K562 (cell line): ENCODE results near the gene CTH. TPM values are rescaled to one million over a fixed set of nuclear protein-coding genes. Genes with fewer than 3 reads are reported as not detected.

Experiments used
- ATAC-seq: fragments of 200-7000 bp; cut with Tn5 transposase; 3 replicates; pipeline ENCODE4 v1.9.1; 2020; ENCODE audit warnings: moderate library complexity
- BruUV-seq: library from RNA; stranded (reverse); fragments of 400-500 nt; replicated peaks from 2 replicates; lab custom pipeline; 2021; lab: Mats Ljungman, UMichigan
- CTCF ChIA-PET: fragments of 300-600 bp; formaldehyde crosslinking; extraction: SDS; loops from one replicate; lab custom pipeline; 2021; ENCODE audit warnings: low intra/inter-chr PET ratio; lab: Yijun Ruan, JAX
- POLR2A ChIA-PET: fragments of 300-600, 350-650 bp; sonication (Branson Sonifier 250); formaldehyde crosslinking; extraction: SDS; loops from one replicate; lab custom pipeline; 2021; ENCODE audit warnings: antibody characterized with exemption, inconsistent platforms; lab: Yijun Ruan, JAX
- DNase-seq, 4 experiments: peaks; one replicate each; pipeline versions ENCODE4 v3.0.0 to v3.0.0-alpha.2; 2011 to 2018; ENCODE audit warnings: low spot score in 3 of 4, mixed read lengths in 3 of 4; ENCODE audit errors: extremely low read depth in 1 of 4
- FAIRE-seq: peaks from 2 replicates; lab custom pipeline; 2011; peaks lifted over from hg19 to GRCh38; lab: Jason Lieb, UNC
- H2AFZ ChIP-seq: 2 replicates; pipeline ENCODE4 v1.6.0; 2011; ENCODE audit warnings: low read depth, low read length, control low read depth, inconsistent platforms
- H3K27ac ChIP-seq: fragments of 200-600 bp; 3 replicates; pipeline ENCODE4 v1.8.0; 2011; ENCODE audit warnings: low read depth, mild to moderate bottlenecking, control low read depth, inconsistent platforms, low read length, moderate library complexity, mixed read lengths; ENCODE audit errors: extremely low read depth
- H3K27me3 ChIP-seq, 2 experiments: fragments of 300-600 bp in 1 of 2; 2 replicates in 1 of 2; 3 replicates in 1 of 2; pipeline versions ENCODE4 v1.6.0 to v1.8.0; 2011; ENCODE audit warnings: inconsistent platforms in 2 of 2, low read length in 2 of 2, mild to moderate bottlenecking in 1 of 2, mixed read lengths in 1 of 2, moderate library complexity in 1 of 2; ENCODE audit not compliant: control insufficient read depth in 2 of 2, insufficient read depth in 2 of 2
- H3K36me3 ChIP-seq: fragments of 300-600 bp; 3 replicates; pipeline ENCODE4 v1.8.0; 2011; ENCODE audit warnings: mild to moderate bottlenecking, low read length, inconsistent platforms; ENCODE audit not compliant: control insufficient read depth, insufficient read depth
- H3K4me1 ChIP-seq, 2 experiments: fragments of 200-600 bp in 1 of 2; replicated peaks in 1 of 2; 2 replicates in 1 of 2; 3 replicates in 1 of 2; pipeline versions ENCODE4 v1.5.1 to v1.8.0; 2011; ENCODE audit warnings: inconsistent platforms in 2 of 2, low read length in 2 of 2, mild to moderate bottlenecking in 1 of 2, mixed read lengths in 1 of 2, moderate library complexity in 1 of 2; ENCODE audit not compliant: control insufficient read depth in 2 of 2, insufficient read depth in 2 of 2
- H3K4me2 ChIP-seq: 2 replicates; pipeline ENCODE4 v1.6.1; 2011; ENCODE audit warnings: low read length, control low read depth, inconsistent platforms, mixed read lengths; ENCODE audit not compliant: insufficient read depth
- H3K4me3 ChIP-seq: fragments of 200-600 bp; sonication (generic), shearing (Covaris generic); 2 replicates; pipeline ENCODE4 v1.5.1; 2016; ENCODE audit warnings: control low read depth, inconsistent platforms
- H3K79me2 ChIP-seq: fragments of 200-600 bp; 3 replicates; pipeline ENCODE4 v1.8.0; 2011; ENCODE audit warnings: low read length, inconsistent platforms; ENCODE audit not compliant: control insufficient read depth, insufficient read depth
- H3K9ac ChIP-seq, 2 experiments: 2 replicates each; pipeline versions ENCODE4 v1.6.0 to v1.6.1; 2011; ENCODE audit warnings: low read depth in 2 of 2, low read length in 2 of 2, control low read depth in 1 of 2, inconsistent platforms in 1 of 2, mild to moderate bottlenecking in 1 of 2, mixed read lengths in 1 of 2; ENCODE audit not compliant: insufficient read depth in 1 of 2
- H3K9me1 ChIP-seq: one replicate; pipeline ENCODE4 v1.6.0; 2011; ENCODE audit warnings: inconsistent platforms, mild to moderate bottlenecking, low read length, moderate library complexity; ENCODE audit not compliant: control insufficient read depth, insufficient read depth
- H3K9me3 ChIP-seq: replicated peaks from 2 replicates; pipeline ENCODE4 v1.5.1; 2011; ENCODE audit warnings: low read depth, low read length, inconsistent platforms; ENCODE audit not compliant: control insufficient read depth, insufficient read depth
- H4K20me1 ChIP-seq: replicated peaks from 2 replicates; pipeline ENCODE4 v1.6.1; 2011; ENCODE audit warnings: low read length, inconsistent platforms, mixed read lengths; ENCODE audit not compliant: control insufficient read depth, insufficient read depth
- ATF1 ChIP-seq, 2 experiments: fragments of 450-650 bp in 1 of 2; IDR thresholded peaks; 2 replicates each; pipeline ENCODE4 v1.6.1; 2016; ENCODE audit warnings: missing compliant biosample characterization in 1 of 2, missing genetic modification characterization in 1 of 2
- BCOR ChIP-seq: fragments of 450-650 bp; IDR thresholded peaks from 2 replicates; pipeline ENCODE4 v1.6.1; 2016
- CAMTA2 ChIP-seq: fragments of 250-450 bp; sonication (Bioruptor Pico); conservative IDR thresholded peaks from 2 replicates; pipeline ENCODE4 v1.5.1; 2022
- KAT2B ChIP-seq: IDR thresholded peaks from one replicate; pipeline ENCODE4 v1.6.1; 2012; ENCODE audit warnings: low read depth, mild to moderate bottlenecking, control low read depth, inconsistent platforms, low read length, moderate library complexity
- SAFB ChIP-seq: fragments of 200-400 bp; formaldehyde crosslinking; IDR thresholded peaks from 2 replicates; pipeline ENCODE4 v1.6.1; 2017; ENCODE audit warnings: low read depth, low read length, borderline replicate concordance
- SRF ChIP-seq, 2 experiments: fragments of 250-450, 450-650 bp in 1 of 2; sonication (Bioruptor Pico) in 1 of 2; sonication (generic) in 1 of 2; formaldehyde crosslinking; IDR thresholded peaks; 2 replicates each; pipeline versions ENCODE4 v1.5.0 to v1.5.1; 2020 to 2022; ENCODE audit warnings: mild to moderate bottlenecking in 1 of 2, missing genetic modification reagents in 1 of 2
- ZC3H8 ChIP-seq: fragments of 450-650 bp; IDR thresholded peaks from 2 replicates; pipeline ENCODE4 v1.6.1; 2017
- ZNF212 ChIP-seq: fragments of 450-650 bp; formaldehyde crosslinking; IDR thresholded peaks from 2 replicates; pipeline ENCODE4 v1.4.0; 2020; ENCODE audit warnings: mild to moderate bottlenecking
- ZNF23 ChIP-seq: fragments of 250-450 bp; sonication (Bioruptor Pico); IDR thresholded peaks from 2 replicates; pipeline ENCODE4 v1.4.0; 2020; ENCODE audit warnings: mild to moderate bottlenecking
- ZNF785 ChIP-seq: fragments of 250-450 bp; sonication (Bioruptor Pico); IDR thresholded peaks from 2 replicates; pipeline ENCODE4 v1.4.0; 2020; ENCODE audit warnings: mild to moderate bottlenecking
- ZNF79 ChIP-seq: fragments of 250-450 bp; sonication (Bioruptor Pico); IDR thresholded peaks from 2 replicates; pipeline ENCODE4 v1.4.0; 2020; ENCODE audit warnings: low read depth, mild to moderate bottlenecking, moderate library complexity
- WGBS: fragments of 100-300 bp; shearing (Covaris generic); methylation state at CpG from one replicate; pipeline ENCODE4 v1.1.6; 2016; ENCODE audit warnings: low coverage, mixed read lengths; ENCODE audit not compliant: insufficient coverage; ENCODE audit errors: missing lambda C conversion rate; 5-methylcytosine and 5-hydroxymethylcytosine counted together
- in situ Hi-C: fragments of 300-500 bp; cut with MboI; formaldehyde crosslinking; loops from 4 replicates; pipeline ENCODE4 v1.15.0; 2018; ENCODE audit warnings: inconsistent platforms, mixed read lengths
- intact Hi-C: fragments of 100-400 bp; cut with micrococcal nuclease; formaldehyde crosslinking; loops from 2 replicates; pipeline ENCODE4 v1.14.2; 2022
- polyA plus RNA-seq, 8 experiments: library from polyadenylated mRNA; depleted of rRNA in 4 of 8; stranded (reverse) in 5 of 8; unstranded in 3 of 8; fragments of >200 nt; fragmentation: Nextera tagmentation in 2 of 8; fragmentation: Illumina TruSeq in 1 of 8; extraction: Ambion mirVana in 2 of 8; extraction: Trizol in 1 of 8; gene quantifications; 2 replicates each; pipeline versions ENCODE4 v1.2.1 to v1.2.3, GENCODE V29; 2011 to 2014; ENCODE audit warnings: inconsistent platforms in 1 of 8, missing spikeins in 1 of 8
- total RNA-seq, 7 experiments: library from RNA; depleted of rRNA in 6 of 7; stranded (reverse); fragments of >200 nt in 6 of 7; fragmentation: Illumina TruSeq in 2 of 7; extraction: Trizol in 2 of 7; gene quantifications; 2 replicates each; pipeline versions ENCODE4 v1.2.1 to v1.2.3, GENCODE V29; 2011 to 2021; ENCODE audit warnings: low replicate concordance in 1 of 7
- TF ChIP-seq, protein P1 (sequence below): fragments of 200-800 bp; sonication (Bioruptor generic); IDR thresholded peaks from 2 replicates; pipeline ENCODE4 v1.6.1; 2016; ENCODE audit warnings: missing genetic modification characterization, missing compliant biosample characterization

The CTH gene
- total and polyA plus RNA-seq, 9 of the 15 experiments (the other 6 are each of a cell fraction or from before 2014, with no cell fraction given): 8.0 to 54.4 (median 30.9) TPM

DNA sequence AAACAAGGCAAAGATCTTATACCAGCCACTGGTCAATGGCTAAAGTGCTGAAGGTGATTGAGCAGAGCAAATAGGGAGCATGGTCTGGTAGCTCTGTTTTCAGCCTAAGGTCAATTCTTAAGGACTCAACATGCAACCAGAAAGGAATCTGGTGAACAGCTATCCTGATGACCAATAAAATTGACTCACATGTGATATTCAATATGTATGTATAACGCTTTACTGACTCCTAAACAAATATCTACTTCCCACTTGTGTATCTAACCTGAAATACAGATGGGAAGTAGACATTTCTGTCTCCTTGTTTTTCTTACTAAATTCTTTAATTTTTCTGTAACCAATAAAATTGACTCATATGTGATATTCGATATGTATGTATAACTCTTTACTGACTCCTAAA, 24.9 kb upstream of the CTH start:
- FAIRE-seq (no peak), DNase-seq (no peak), ATAC-seq (no peak)
- Histone ChIP-seq H4K20me1 (no peaks in the 10 kb centered on the region), H3K27ac (no peak overlapping the region), H3K4me2 (no peak overlapping the region), H3K4me3 (no peak overlapping the region), H3K9ac (no peak overlapping the region), H3K4me1 (no peaks in the 10 kb centered on the region), H3K36me3 (no peaks in the 10 kb centered on the region), H3K27me3 (no peaks in the 10 kb centered on the region), H3K79me2 (no peaks in the 10 kb centered on the region), H3K9me1 (no peaks in the 10 kb centered on the region), H3K9me3 (no peaks in the 10 kb centered on the region), H2AFZ (no peak overlapping the region)
- intact Hi-C loops: no loop called here
- CTCF ChIA-PET: no interaction called here
- in situ Hi-C loops: no loop called here
- BruUV-seq: no TSS peak
- TF ChIP-seq ZNF23 (CRISPR knock-in tag) (no peak), CAMTA2 (no peak), ZNF212 (CRISPR knock-in tag) (no peak), ATF1 (CRISPR knock-in tag; IDR thresholded peaks at IDR 0.05) (no peak), ATF1 (tag; IDR thresholded peaks at IDR 0.05) (no peak), ZNF79 (CRISPR knock-in tag) (no peak), ZNF785 (CRISPR knock-in tag) (no peak), BCOR (no peak), SAFB (no peak), KAT2B (no peak), ZC3H8 (no peak), SRF (CRISPR knock-in tag; IDR thresholded peaks at IDR 0.05) (no peak)
- TF ChIP-seq, protein P1, sequence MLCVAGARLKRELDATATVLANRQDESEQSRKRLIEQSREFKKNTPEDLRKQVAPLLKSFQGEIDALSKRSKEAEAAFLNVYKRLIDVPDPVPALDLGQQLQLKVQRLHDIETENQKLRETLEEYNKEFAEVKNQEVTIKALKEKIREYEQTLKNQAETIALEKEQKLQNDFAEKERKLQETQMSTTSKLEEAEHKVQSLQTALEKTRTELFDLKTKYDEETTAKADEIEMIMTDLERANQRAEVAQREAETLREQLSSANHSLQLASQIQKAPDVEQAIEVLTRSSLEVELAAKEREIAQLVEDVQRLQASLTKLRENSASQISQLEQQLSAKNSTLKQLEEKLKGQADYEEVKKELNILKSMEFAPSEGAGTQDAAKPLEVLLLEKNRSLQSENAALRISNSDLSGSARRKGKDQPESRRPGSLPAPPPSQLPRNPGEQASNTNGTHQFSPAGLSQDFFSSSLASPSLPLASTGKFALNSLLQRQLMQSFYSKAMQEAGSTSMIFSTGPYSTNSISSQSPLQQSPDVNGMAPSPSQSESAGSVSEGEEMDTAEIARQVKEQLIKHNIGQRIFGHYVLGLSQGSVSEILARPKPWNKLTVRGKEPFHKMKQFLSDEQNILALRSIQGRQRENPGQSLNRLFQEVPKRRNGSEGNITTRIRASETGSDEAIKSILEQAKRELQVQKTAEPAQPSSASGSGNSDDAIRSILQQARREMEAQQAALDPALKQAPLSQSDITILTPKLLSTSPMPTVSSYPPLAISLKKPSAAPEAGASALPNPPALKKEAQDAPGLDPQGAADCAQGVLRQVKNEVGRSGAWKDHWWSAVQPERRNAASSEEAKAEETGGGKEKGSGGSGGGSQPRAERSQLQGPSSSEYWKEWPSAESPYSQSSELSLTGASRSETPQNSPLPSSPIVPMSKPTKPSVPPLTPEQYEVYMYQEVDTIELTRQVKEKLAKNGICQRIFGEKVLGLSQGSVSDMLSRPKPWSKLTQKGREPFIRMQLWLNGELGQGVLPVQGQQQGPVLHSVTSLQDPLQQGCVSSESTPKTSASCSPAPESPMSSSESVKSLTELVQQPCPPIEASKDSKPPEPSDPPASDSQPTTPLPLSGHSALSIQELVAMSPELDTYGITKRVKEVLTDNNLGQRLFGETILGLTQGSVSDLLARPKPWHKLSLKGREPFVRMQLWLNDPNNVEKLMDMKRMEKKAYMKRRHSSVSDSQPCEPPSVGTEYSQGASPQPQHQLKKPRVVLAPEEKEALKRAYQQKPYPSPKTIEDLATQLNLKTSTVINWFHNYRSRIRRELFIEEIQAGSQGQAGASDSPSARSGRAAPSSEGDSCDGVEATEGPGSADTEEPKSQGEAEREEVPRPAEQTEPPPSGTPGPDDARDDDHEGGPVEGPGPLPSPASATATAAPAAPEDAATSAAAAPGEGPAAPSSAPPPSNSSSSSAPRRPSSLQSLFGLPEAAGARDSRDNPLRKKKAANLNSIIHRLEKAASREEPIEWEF (CRISPR knock-in tag): no peak
- WGBS: 16% methylated on average over 2 of the region's 2 CpGs
- POLR2A ChIA-PET: interaction anchor here (2.7 kb wide), 1 partner anchor 24 kb away, joined by 13 read pairs; the partner anchor contains the start of gene CTH
